HEK293 (cell line): Measurements from ENCODE around the gene RBMXL2.

Experiments used
- CTCF ChIP-seq: fragments of 450-650 bp; formaldehyde crosslinking; IDR thresholded peaks from 2 replicates; pipeline ENCODE4 v1.5.1; 2016; ENCODE audit warnings: missing biosample characterization, missing genetic modification characterization
- KLF10 ChIP-seq: fragments of 450-650 bp; IDR thresholded peaks from 2 replicates; pipeline ENCODE4 v1.5.1; 2018; ENCODE audit warnings: missing biosample characterization, mild to moderate bottlenecking, missing genetic modification characterization
- TRIM28 ChIP-seq: IDR thresholded peaks from 2 replicates; pipeline ENCODE4 v1.6.1; 2011; ENCODE audit warnings: low read length, control low read depth, borderline replicate concordance
- ZBTB7A ChIP-seq: fragments of 450-650 bp; formaldehyde crosslinking; IDR thresholded peaks from 2 replicates; pipeline ENCODE4 v1.5.1; 2016; ENCODE audit warnings: low read depth, missing biosample characterization, missing genetic modification characterization
- ZNF335 ChIP-seq: fragments of 450-650 bp; formaldehyde crosslinking; conservative IDR thresholded peaks from 2 replicates; pipeline ENCODE4 v1.5.1; 2016; ENCODE audit warnings: missing biosample characterization, missing genetic modification characterization
- ZNF514 ChIP-seq: fragments of 450-650 bp; formaldehyde crosslinking; IDR thresholded peaks from 2 replicates; pipeline ENCODE4 v1.5.1; 2016; ENCODE audit warnings: missing biosample characterization, missing genetic modification characterization

GRCh38 chr11:7098235-7098832 lies 9.5 kb downstream of the RBMXL2 start:
- TF ChIP-seq CTCF (no peak), ZNF514 (tag by site-specific recombination) (no peak), ZBTB7A (tag by site-specific recombination) (no peak), TRIM28 (no peak), KLF10 (tag by site-specific recombination) (no peak), ZNF335 (tag by site-specific recombination) (no peak)
